OCI-LY1 (cell line): ENCODE data around the gene RBL2.

Source experiments
- EZH2 ChIP-seq: fragments of 200-600 bp; sonication (generic), shearing (Covaris generic); IDR thresholded peaks from 2 replicates; pipeline ENCODE4 v1.8.0; 2017; ENCODE audit warnings: borderline replicate concordance, mixed run types, mild to moderate bottlenecking, antibody characterized with exemption, low read length, moderate library complexity, mixed read lengths
- TF ChIP-seq, protein P1 (sequence below): fragments of 200-600 bp; sonication (generic), shearing (Covaris generic); IDR thresholded peaks from 2 replicates; pipeline ENCODE4 v1.5.1; 2017; ENCODE audit warnings: mild to moderate bottlenecking, antibody characterized with exemption, low read length, moderate library complexity, mixed read lengths

DNA sequence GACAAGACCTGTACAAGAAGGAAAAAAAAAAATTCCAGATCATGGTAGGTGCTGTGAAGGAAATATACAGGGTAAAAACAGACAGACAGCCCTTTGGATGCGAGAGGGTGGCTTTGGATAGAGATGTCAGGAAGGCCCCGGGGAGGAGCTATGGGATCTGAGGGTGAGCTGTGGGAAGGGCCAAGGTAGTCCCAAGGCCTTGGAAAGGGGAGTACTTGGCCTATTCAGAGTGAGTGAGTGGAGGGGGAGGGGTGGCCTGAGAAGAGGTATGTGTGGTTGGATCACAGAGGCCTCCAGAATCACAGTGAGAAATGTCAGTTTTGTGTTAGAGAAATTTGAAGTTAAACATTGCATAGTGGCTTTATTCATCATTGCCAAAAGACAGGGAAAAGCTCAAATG lies 99.9 kb downstream of the RBL2 start:
- TF ChIP-seq EZH2 = no peak
- TF ChIP-seq, protein P1, sequence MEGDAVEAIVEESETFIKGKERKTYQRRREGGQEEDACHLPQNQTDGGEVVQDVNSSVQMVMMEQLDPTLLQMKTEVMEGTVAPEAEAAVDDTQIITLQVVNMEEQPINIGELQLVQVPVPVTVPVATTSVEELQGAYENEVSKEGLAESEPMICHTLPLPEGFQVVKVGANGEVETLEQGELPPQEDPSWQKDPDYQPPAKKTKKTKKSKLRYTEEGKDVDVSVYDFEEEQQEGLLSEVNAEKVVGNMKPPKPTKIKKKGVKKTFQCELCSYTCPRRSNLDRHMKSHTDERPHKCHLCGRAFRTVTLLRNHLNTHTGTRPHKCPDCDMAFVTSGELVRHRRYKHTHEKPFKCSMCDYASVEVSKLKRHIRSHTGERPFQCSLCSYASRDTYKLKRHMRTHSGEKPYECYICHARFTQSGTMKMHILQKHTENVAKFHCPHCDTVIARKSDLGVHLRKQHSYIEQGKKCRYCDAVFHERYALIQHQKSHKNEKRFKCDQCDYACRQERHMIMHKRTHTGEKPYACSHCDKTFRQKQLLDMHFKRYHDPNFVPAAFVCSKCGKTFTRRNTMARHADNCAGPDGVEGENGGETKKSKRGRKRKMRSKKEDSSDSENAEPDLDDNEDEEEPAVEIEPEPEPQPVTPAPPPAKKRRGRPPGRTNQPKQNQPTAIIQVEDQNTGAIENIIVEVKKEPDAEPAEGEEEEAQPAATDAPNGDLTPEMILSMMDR = no peak
